ENCODE results near the gene CELA2A. TPM values are rescaled to one million over a fixed set of nuclear protein-coding genes. Genes with fewer than 3 reads are reported as not detected.
"Not testable (repeated sequence)": the region's sequence is repeated elsewhere in the genome, so short reads cannot be mapped to it uniquely, and the experiment has no call there.

CELA2A gene
- total RNA-seq, 1 donor = not detected

- TF ChIP-seq, protein P1, sequence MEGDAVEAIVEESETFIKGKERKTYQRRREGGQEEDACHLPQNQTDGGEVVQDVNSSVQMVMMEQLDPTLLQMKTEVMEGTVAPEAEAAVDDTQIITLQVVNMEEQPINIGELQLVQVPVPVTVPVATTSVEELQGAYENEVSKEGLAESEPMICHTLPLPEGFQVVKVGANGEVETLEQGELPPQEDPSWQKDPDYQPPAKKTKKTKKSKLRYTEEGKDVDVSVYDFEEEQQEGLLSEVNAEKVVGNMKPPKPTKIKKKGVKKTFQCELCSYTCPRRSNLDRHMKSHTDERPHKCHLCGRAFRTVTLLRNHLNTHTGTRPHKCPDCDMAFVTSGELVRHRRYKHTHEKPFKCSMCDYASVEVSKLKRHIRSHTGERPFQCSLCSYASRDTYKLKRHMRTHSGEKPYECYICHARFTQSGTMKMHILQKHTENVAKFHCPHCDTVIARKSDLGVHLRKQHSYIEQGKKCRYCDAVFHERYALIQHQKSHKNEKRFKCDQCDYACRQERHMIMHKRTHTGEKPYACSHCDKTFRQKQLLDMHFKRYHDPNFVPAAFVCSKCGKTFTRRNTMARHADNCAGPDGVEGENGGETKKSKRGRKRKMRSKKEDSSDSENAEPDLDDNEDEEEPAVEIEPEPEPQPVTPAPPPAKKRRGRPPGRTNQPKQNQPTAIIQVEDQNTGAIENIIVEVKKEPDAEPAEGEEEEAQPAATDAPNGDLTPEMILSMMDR (IDR thresholded peaks at IDR 0.05; ENCODE audit: insufficient read depth, low read length) = no peak
- no peak for DNase-seq (ENCODE audit: low read depth)
- H3K4me3 ChIP-seq (ENCODE audit: low read depth, low read length) = no peak overlapping the region
These were observed 3.5 kb downstream of the CELA2A start for GRCh38 chr1:15459771-15460707.

- TF ChIP-seq, protein P1 (IDR thresholded peaks at IDR 0.05; ENCODE audit: insufficient read depth, low read length) = no peak
- no peak for DNase-seq (ENCODE audit: low read depth)
- no peak overlapping the region for H3K4me3 ChIP-seq (ENCODE audit: low read depth, low read length)
These were observed 4.2 kb downstream of the CELA2A start for GRCh38 chr1:15460708-15461095.

GRCh38 chr1:15463064-15463800, 6.7 kb downstream of the CELA2A start:
- H3K4me3 ChIP-seq (ENCODE audit: low read depth, low read length); DNase-seq (ENCODE audit: low read depth): not testable (repeated sequence)

- not testable (repeated sequence) for DNase-seq (ENCODE audit: low read depth); H3K4me3 ChIP-seq (ENCODE audit: low read depth, low read length)
These were observed 7.4 kb downstream of the CELA2A start for GRCh38 chr1:15463926-15464322.

- H3K4me3 ChIP-seq (ENCODE audit: low read depth, low read length) = no peak overlapping the region
- TF ChIP-seq, protein P1 (IDR thresholded peaks at IDR 0.05; ENCODE audit: insufficient read depth, low read length) = no peak
- no peak for DNase-seq (ENCODE audit: low read depth)
These were observed 9.1 kb downstream of the CELA2A start for GRCh38 chr1:15465674-15466073.

- not testable (repeated sequence) for DNase-seq (ENCODE audit: low read depth); H3K4me3 ChIP-seq (ENCODE audit: low read depth, low read length)
These were observed 10.6 kb downstream of the CELA2A start for GRCh38 chr1:15466955-15467625.

DNA sequence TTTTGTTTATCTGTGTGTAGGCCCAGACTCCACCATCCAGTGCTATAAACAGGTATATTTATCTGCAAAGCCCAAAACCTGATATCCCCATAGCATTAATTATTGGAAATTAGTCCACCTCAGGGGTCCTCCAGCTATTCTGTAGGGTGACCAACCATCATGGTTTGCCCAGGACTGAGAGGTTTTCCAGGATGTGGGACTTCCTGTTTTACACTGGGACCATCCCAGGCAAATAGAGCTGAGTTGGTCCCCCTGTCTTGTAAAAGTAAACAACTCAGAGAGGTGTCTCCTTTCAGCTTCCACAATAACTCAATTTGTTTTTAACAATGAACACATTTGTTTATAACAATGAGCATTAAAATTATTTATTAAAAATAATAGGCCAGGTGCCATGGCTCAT, 11.6 kb downstream of the CELA2A start:
- H3K4me3 ChIP-seq (ENCODE audit: low read depth, low read length) = no peak overlapping the region
- DNase-seq (ENCODE audit: low read depth) = no peak
- TF ChIP-seq, protein P1 (IDR thresholded peaks at IDR 0.05; ENCODE audit: insufficient read depth, low read length) = no peak

DNA sequence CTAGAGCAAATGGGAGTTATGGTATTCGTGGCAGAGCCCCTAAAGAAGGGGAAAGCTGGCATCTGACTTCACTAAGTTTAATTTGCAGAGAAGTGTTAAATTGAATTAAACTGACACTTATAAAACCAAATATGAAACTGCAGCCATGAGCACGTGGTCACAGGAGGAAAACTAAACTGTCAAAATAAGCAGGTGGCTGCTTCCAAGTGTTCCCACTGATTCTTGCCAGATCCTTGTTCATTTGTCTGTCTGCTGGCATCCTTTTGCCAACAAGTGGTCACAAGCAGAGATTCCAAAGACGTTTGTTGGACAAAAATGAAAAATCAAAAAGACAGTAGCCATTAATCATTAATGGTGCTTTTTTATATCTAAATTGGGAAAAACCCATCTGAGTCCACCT, 12.8 kb downstream of the CELA2A start:
- TF ChIP-seq, protein P1 (IDR thresholded peaks at IDR 0.05; ENCODE audit: insufficient read depth, low read length) = no peak
- DNase-seq (ENCODE audit: low read depth) = no peak
- no peak overlapping the region for H3K4me3 ChIP-seq (ENCODE audit: low read depth, low read length)

- H3K4me3 ChIP-seq (ENCODE audit: low read depth, low read length); DNase-seq (ENCODE audit: low read depth): not testable (repeated sequence)
These were observed 13.4 kb downstream of the CELA2A start for GRCh38 chr1:15469821-15470448.

GRCh38 chr1:15471067-15471466, 14.5 kb downstream of the CELA2A start:
- H3K4me3 ChIP-seq (ENCODE audit: low read depth, low read length); DNase-seq (ENCODE audit: low read depth): not testable (repeated sequence)

DNA sequence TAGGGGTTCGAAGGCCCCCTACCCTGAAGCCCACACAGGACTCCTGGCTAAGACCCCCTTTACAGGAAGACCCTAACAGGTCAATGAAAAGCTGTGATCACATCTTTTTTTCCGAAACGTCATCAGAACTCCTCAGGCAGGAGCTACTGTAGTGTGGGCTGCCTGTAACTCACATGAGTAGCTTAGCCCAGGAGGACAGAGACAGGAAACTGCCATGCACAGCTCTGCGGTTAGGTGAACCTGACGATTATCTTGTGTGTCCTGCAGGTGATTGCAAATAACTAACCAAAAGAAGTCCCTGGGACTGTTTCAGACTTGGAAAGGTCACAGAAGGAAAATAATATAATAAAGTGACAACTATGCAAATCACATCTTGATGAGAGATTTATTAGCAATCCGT, 15.2 kb downstream of the CELA2A start:
- not testable (repeated sequence) for DNase-seq (ENCODE audit: low read depth); H3K4me3 ChIP-seq (ENCODE audit: low read depth, low read length)
